Adrenal gland (tissue), 12 donors: ENCODE data around the gene ERG28. TPM values are rescaled to one million over a fixed set of nuclear protein-coding genes. Genes with fewer than 3 reads are reported as not detected.

ENCODE experiments used
- DNase-seq, 7 donors: peaks; one replicate each; pipeline ENCODE4 v3.0.0-alpha.2; 2019 to 2020
- H3K27ac ChIP-seq, 5 donors: fragments of 200-600 bp; sonication (generic) in 4 of 5; 1 replicate in 3 of 5; 2 replicates in 2 of 5; pipeline versions ENCODE4 v1.5.1 to v1.8.0; 2016 to 2020; ENCODE audit warnings: mild to moderate bottlenecking in 1 of 5
- H3K27me3 ChIP-seq: fragments of 200-600 bp; 2 replicates; pipeline ENCODE4 v1.8.0; 2021
- H3K36me3 ChIP-seq, 2 donors: fragments of 200-600 bp; replicated peaks in 1 of 2; 1 replicate in 1 of 2; 2 replicates in 1 of 2; pipeline versions ENCODE4 v1.5.1 to v1.8.0; 2018 to 2022
- H3K4me1 ChIP-seq, 2 donors: fragments of 200-600 bp; replicated peaks in 1 of 2; 1 replicate in 1 of 2; 2 replicates in 1 of 2; pipeline versions ENCODE4 v1.5.1 to v1.8.0; 2018 to 2021
- H3K4me3 ChIP-seq, 4 donors: fragments of 200-600 bp; sonication (generic) in 3 of 4; one replicate each; pipeline ENCODE4 v1.5.1; 2016 to 2018
- H3K9me3 ChIP-seq, 3 donors: fragments of 200-600 bp; sonication (generic) in 1 of 3; replicated peaks in 1 of 3; 1 replicate in 2 of 3; 2 replicates in 1 of 3; pipeline versions ENCODE4 v1.5.1 to v1.8.0; 2016 to 2021
- POLR2A ChIP-seq, 2 donors: fragments of 450-650 bp; IDR thresholded peaks; one replicate each; pipeline ENCODE4 v1.6.1; 2017; ENCODE audit warnings: antibody characterized with exemption in 2 of 2, mild to moderate bottlenecking in 2 of 2, moderate library complexity in 1 of 2
- WGBS, 4 donors: extraction: QIAGEN DNeasy Blood & Tissue Kit in 2 of 4; methylation state at CpG; one replicate each; pipeline versions ENCODE4 v1.1.5 to v1.1.7; 2013 to 2017; 5-methylcytosine and 5-hydroxymethylcytosine counted together
- intact Hi-C, 2 donors: fragments of 100-400 bp; cut with DNase I; formaldehyde crosslinking; loops; one replicate each; pipeline versions ENCODE4 v1.14.1 to v1.15.0; 2022 to 2023
- polyA plus RNA-seq, 3 donors: library from polyadenylated mRNA; stranded (reverse); fragments of 200-250 nt in 2 of 3; fragments of 350-450 nt in 1 of 3; fragmentation: Illumina TruSeq in 1 of 3; extraction: RNeasy Lipid Tissue Mini Kit (QIAGEN cat#74804) in 1 of 3; gene quantifications; one replicate each; pipeline ENCODE4 v1.2.3, GENCODE V29; 2013 to 2014
- total RNA-seq, 9 donors: library from RNA; depleted of rRNA in 4 of 9; stranded (reverse); fragments of >200 nt in 4 of 9; fragments of 120-200 nt in 1 of 9; fragmentation: NEBNext Ultra II Directional in 1 of 9; extraction: Animal tissue kit (Norgen Biotek cat#: 25700) in 1 of 9; gene quantifications; one replicate each; pipeline versions ENCODE4 v1.1.0 to v1.2.4, GENCODE V29; 2013 to 2023
- TF ChIP-seq, protein P1 (sequence below), 6 experiments: fragments of 450-650 bp in 4 of 6; fragments of 200-600 bp in 2 of 6; sonication (generic) in 1 of 6; IDR thresholded peaks; 1 replicate in 5 of 6; 2 replicates in 1 of 6; pipeline versions ENCODE4 v1.5.1 to v1.8.0; 2016 to 2021; ENCODE audit warnings: antibody characterized with exemption in 6 of 6, mild to moderate bottlenecking in 2 of 6, moderate library complexity in 1 of 6
- donor health status: healthy with polysubstance abuse.
- donor health status: Bipolar disorder and iron deficiency.
- donor health status: DM: yes; HTN: yes; CAD: no.
- donor health status: DM: no; HTN: no; CAD: no.
- donor health status: DM: no; HTN: no; CAD: no.
- donor health status: DM: yes; HTN: yes; CAD: no.

The ERG28 gene
- total and polyA plus RNA-seq, 12 donors: 12.1 to 106 (median 29.7) TPM

DNA sequence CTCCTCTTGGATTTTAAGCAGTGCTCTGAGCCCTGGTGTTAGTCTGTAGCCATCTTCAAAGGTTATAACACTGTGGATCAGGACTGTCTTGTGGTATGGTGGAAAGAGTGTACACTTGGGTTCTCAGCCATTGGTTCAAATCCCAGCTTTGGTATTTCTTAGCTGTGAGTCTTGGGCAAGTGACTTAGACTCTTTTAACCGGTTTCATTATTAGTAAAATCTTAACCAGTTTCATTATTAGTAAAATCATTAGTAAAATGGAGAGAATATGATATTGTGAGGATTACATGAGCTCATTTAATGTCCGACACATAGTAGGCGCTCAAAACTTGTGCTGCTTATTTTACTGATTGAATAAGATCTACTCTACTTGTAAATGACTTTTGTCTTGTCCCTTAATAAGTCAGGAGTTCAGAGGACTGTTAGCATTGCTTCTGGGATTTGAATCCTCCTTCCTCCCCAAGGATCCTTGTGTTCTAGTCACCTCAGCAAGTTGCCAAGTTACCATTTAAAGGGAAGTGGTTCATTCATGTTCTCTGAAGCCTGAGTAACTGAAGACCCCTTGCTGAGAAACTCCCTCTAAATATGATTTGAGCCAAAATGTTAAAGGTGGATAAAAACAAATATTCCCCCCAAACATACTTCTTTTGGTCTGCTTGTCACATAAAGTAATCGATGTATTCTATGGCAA lies 12.8 kb upstream of the ERG28 start:
- no peaks in the 10 kb centered on the region for H3K9me3 ChIP-seq
- WGBS, 4 donors: 93 to 98% (median 96%) methylated on average over 4 of the region's 4 CpGs
- H3K27ac ChIP-seq: no peak overlapping the region
- no peaks in the 10 kb centered on the region for H3K4me1 ChIP-seq
- TF ChIP-seq, protein P1, sequence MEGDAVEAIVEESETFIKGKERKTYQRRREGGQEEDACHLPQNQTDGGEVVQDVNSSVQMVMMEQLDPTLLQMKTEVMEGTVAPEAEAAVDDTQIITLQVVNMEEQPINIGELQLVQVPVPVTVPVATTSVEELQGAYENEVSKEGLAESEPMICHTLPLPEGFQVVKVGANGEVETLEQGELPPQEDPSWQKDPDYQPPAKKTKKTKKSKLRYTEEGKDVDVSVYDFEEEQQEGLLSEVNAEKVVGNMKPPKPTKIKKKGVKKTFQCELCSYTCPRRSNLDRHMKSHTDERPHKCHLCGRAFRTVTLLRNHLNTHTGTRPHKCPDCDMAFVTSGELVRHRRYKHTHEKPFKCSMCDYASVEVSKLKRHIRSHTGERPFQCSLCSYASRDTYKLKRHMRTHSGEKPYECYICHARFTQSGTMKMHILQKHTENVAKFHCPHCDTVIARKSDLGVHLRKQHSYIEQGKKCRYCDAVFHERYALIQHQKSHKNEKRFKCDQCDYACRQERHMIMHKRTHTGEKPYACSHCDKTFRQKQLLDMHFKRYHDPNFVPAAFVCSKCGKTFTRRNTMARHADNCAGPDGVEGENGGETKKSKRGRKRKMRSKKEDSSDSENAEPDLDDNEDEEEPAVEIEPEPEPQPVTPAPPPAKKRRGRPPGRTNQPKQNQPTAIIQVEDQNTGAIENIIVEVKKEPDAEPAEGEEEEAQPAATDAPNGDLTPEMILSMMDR (IDR thresholded peaks at IDR 0.05): no peak
- no peak for TF ChIP-seq POLR2A (IDR thresholded peaks at IDR 0.05)
- intact Hi-C loops: no loop called here
- H3K36me3 ChIP-seq: peaks cover 0 to 16% of the 10 kb centered on the region in 2 donors
- no peak for DNase-seq
- H3K4me3 ChIP-seq: no peak overlapping the region
- no peaks in the 10 kb centered on the region for H3K27me3 ChIP-seq

DNA sequence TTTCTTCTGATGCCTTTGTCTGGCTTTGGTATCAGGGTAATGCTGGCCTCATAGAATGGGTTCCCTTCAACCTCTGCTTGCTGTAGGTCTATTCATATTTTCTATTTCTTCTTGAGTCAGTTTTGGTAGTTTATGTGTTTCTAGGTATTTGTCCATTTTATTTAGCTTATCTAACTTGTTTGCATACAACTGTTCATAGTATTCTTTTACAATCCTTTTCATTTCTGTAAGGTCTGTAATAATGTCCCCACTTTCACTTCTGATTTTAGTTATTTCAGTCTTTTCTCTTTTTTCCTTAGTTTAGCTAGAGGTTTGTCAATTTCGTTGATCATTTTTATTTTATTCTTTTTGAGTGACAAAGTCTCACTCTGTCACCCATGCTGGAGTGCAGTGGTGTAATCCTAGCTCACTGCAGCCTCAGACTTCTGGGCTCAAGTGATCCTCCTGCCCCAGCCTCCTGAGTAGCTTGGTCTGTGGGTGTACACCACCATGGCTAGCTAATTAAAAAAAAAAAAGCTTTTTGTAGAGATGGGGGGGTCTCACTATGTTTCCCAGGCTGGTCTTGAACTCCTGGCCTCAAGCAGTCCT lies 12.0 kb upstream of the ERG28 start:
- TF ChIP-seq, protein P1 (IDR thresholded peaks at IDR 0.05): no peak
- TF ChIP-seq POLR2A (IDR thresholded peaks at IDR 0.05): no peak
- no peak for DNase-seq
- H3K27ac ChIP-seq: no peak overlapping the region
- no peaks in the 10 kb centered on the region for H3K27me3 ChIP-seq
- H3K9me3 ChIP-seq: no peaks in the 10 kb centered on the region
- intact Hi-C loops: no loop called here
- H3K36me3 ChIP-seq: peaks cover 0 to 16% of the 10 kb centered on the region in 2 donors
- no peaks in the 10 kb centered on the region for H3K4me1 ChIP-seq
- WGBS, 4 donors: 82 to 93% (median 89%) methylated on average over 1 of the region's 1 CpG
- H3K4me3 ChIP-seq: no peak overlapping the region

DNA sequence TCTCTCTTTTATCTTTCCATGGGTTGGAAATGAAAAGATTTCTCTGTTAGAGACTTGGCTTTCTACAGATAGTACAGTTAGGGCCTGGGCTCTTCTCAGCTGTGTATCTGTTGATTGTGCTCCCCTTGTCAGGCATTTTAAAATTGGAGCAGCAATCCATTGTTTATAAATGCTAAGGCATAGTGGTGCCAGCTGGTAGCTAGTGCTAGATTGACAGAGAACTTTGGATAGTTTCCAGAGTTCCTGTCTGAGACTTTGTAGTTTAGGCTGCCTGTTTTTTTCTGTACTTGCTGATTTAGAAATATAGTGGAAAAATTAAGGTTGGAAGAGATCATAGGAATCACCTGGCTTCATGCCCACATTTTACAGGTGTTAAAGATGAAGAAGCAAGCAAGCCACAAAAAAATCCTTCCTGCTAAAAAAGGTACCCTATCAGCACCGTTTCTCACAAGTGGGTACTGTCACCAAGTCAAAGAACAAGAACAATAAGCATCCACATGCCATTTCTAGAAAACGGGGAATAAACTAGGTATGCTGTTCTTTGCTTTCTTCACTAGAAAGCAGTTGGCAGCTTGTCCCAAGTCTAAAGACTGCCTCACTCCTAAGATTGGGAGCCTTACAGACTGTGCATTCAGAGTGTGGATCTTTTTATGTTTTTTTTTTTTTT lies 6.6 kb upstream of the ERG28 start:
- Histone ChIP-seq H3K4me1 (peaks cover 0 to under 1% of the 10 kb centered on the region in 2 donors), H3K9me3 (no peaks in the 10 kb centered on the region), H3K36me3 (peaks cover 0 to 12% of the 10 kb centered on the region in 2 donors), H3K4me3 (no peak overlapping the region), H3K27ac (no peak overlapping the region), H3K27me3 (no peaks in the 10 kb centered on the region)
- WGBS, 4 donors: 82 to 93% (median 88%) methylated on average over 2 of the region's 2 CpGs
- intact Hi-C loops: no loop called here
- no peak for DNase-seq
- TF ChIP-seq, protein P1 (IDR thresholded peaks at IDR 0.05): no peak
- TF ChIP-seq POLR2A (IDR thresholded peaks at IDR 0.05): no peak

DNA sequence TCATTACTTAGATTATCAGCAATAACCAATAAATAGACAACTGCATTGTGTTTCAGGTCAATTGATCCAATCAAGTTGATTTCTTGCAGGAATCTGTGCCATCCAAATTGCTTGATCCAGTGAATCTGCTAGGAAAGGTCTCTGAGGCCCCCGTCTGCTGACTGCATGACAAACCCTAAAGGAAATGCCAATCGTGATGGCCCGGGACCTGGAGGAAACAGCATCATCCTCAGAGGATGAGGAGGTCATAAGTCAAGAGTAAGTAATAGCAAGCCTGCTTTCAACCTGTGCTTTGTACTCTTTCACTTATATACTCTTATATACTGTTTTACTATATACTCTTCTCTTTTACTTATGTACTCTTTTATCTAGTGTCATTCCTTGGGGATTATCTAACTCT lies 2.3 kb upstream of the ERG28 start:
- WGBS, 4 donors: 74 to 87% (median 81%) methylated on average over 3 of the region's 3 CpGs
- Histone ChIP-seq H3K27ac (no peak overlapping the region), H3K27me3 (no peaks in the 10 kb centered on the region), H3K4me3 (no peak overlapping the region), H3K4me1 (peaks cover 18 to 31% of the 10 kb centered on the region in 2 donors), H3K36me3 (no peaks in the 10 kb centered on the region), H3K9me3 (no peaks in the 10 kb centered on the region)
- DNase-seq: no peak
- intact Hi-C loops: no loop called here
- TF ChIP-seq, protein P1 (IDR thresholded peaks at IDR 0.05): no peak
- no peak for TF ChIP-seq POLR2A (IDR thresholded peaks at IDR 0.05)
